ENCODE data around the gene PTMA.

- TF ChIP-seq CSDC2 (CRISPR knock-in tag; IDR thresholded peaks at IDR 0.05) (no peak), ZFP30 (CRISPR knock-in tag; IDR thresholded peaks at IDR 0.05) (no peak), CREB5 (CRISPR knock-in tag; IDR thresholded peaks at IDR 0.05; ENCODE audit: low read depth) (no peak), ISL1 (CRISPR knock-in tag; IDR thresholded peaks at IDR 0.05) (no peak), ZC3H10 (CRISPR knock-in tag; IDR thresholded peaks at IDR 0.05) (no peak), TOX (CRISPR knock-in tag; IDR thresholded peaks at IDR 0.05; ENCODE audit: borderline replicate concordance) (no peak), ZNF70 (CRISPR knock-in tag; IDR thresholded peaks at IDR 0.05) (no peak), ZFP3 (CRISPR knock-in tag; IDR thresholded peaks at IDR 0.05) (no peak), RARB (CRISPR knock-in tag; IDR thresholded peaks at IDR 0.05) (no peak)
Observed at GRCh38 chr2:231680285-231680991, 27.9 kb upstream of the PTMA start.
